HG03457 (cell line): ENCODE results near the gene TMEM63A.

ENCODE experiments used
- ATAC-seq: cut with Tn5 transposase; IDR thresholded peaks from one replicate; pipeline ENCODE4 v1.9.1; 2021; ENCODE audit warnings: moderate number of reproducible peaks; ENCODE audit not compliant: unreplicated experiment

Gene TMEM63A

GRCh38 chr1:225868631-225869330 lies 13.4 kb downstream of the TMEM63A start:
- no peak for ATAC-seq

- no peak for ATAC-seq
These were observed 15.2 kb downstream of the TMEM63A start for GRCh38 chr1:225866981-225867380.

- no peak for ATAC-seq
These were observed 15.9 kb downstream of the TMEM63A start for GRCh38 chr1:225866061-225866837.

- no peak for ATAC-seq
These were observed 16.7 kb downstream of the TMEM63A start for GRCh38 chr1:225865514-225865913.

GRCh38 chr1:225863167-225863566 lies 19.0 kb downstream of the TMEM63A start:
- no peak for ATAC-seq

- no peak for ATAC-seq
These were observed 19.6 kb downstream of the TMEM63A start for GRCh38 chr1:225862581-225862950.

- no peak for ATAC-seq
These were observed 20.2 kb downstream of the TMEM63A start for GRCh38 chr1:225861834-225862580.

- ATAC-seq, result no peak
These were observed 21.2 kb downstream of the TMEM63A start for GRCh38 chr1:225860876-225861441.

GRCh38 chr1:225860107-225860506 lies 22.1 kb downstream of the TMEM63A start:
- ATAC-seq, result no peak

- no peak for ATAC-seq
These were observed 23.0 kb downstream of the TMEM63A start for GRCh38 chr1:225859151-225859550.

GRCh38 chr1:225857256-225857655 lies 24.9 kb downstream of the TMEM63A start:
- ATAC-seq, result no peak

- no peak for ATAC-seq
These were observed 26.5 kb downstream of the TMEM63A start for GRCh38 chr1:225855503-225856300.

- no peak for ATAC-seq
These were observed 28.7 kb downstream of the TMEM63A start for GRCh38 chr1:225853441-225853840.

- ATAC-seq, result no peak
These were observed 29.6 kb downstream of the TMEM63A start for GRCh38 chr1:225852413-225853124.

GRCh38 chr1:225851805-225852204 lies 30.4 kb downstream of the TMEM63A start:
- ATAC-seq, result no peak

GRCh38 chr1:225850370-225850769 lies 31.8 kb downstream of the TMEM63A start:
- ATAC-seq, result no peak

GRCh38 chr1:225849925-225850324 lies 32.3 kb downstream of the TMEM63A start:
- ATAC-seq, result no peak

- ATAC-seq, result peak; percentile 51
These were observed 33.9 kb downstream of the TMEM63A start for GRCh38 chr1:225848030-225848955.

- ATAC-seq, result no peak
These were observed 34.6 kb downstream of the TMEM63A start for GRCh38 chr1:225847610-225848009.
